GM12874 (cell line): Measurements from ENCODE around the gene GRK1.

Source experiments
- TF ChIP-seq, protein P1 (sequence below): IDR thresholded peaks from 2 replicates; pipeline ENCODE4 v1.5.1; 2011; ENCODE audit warnings: low read depth, mild to moderate bottlenecking, control low read depth, low read length, moderate library complexity; ENCODE audit not compliant: insufficient read depth

Gene GRK1

GRCh38 chr13:113745059-113745458, 78.0 kb downstream of the GRK1 start:
- TF ChIP-seq, protein P1, sequence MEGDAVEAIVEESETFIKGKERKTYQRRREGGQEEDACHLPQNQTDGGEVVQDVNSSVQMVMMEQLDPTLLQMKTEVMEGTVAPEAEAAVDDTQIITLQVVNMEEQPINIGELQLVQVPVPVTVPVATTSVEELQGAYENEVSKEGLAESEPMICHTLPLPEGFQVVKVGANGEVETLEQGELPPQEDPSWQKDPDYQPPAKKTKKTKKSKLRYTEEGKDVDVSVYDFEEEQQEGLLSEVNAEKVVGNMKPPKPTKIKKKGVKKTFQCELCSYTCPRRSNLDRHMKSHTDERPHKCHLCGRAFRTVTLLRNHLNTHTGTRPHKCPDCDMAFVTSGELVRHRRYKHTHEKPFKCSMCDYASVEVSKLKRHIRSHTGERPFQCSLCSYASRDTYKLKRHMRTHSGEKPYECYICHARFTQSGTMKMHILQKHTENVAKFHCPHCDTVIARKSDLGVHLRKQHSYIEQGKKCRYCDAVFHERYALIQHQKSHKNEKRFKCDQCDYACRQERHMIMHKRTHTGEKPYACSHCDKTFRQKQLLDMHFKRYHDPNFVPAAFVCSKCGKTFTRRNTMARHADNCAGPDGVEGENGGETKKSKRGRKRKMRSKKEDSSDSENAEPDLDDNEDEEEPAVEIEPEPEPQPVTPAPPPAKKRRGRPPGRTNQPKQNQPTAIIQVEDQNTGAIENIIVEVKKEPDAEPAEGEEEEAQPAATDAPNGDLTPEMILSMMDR, result no peak

DNA sequence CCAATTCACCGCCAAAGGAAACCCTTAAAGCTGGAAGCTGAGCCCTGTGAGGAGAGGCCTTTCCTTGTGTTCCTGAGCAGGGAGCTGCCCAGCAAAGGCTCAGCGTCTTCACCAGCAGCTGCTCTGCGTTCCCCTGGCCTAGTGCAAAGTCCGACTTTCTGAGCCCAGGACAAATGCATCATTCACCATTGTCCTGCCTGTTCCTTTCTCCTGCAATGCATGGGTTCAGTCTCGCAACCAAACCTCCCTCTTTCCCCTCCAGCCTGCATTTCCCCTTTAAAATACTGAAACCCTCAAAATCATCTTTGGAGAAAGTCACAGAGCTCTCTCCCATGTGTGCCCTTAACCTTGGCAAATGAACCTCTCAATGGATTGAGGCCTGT, 79.1 kb downstream of the GRK1 start:
- TF ChIP-seq, protein P1, result no peak

DNA sequence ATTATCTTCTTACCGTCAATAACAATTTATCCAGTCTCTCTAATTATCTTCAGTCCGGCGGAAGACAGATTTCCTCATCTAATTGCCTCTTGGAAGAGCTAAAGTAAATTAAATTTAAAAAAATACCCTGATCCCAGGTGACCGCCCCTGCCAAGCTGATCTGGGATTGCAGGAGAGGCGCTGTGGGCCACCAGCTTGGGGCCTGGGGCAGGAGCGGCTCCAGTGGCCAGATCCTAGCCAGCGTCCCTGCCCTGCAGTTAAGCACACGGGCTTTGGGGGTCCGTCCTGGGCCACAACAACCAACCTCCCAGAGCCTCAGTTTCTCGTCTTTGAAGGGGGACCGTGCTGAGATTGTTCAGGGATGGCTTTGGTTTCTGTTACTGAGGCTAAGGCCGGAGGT, 79.7 kb downstream of the GRK1 start:
- TF ChIP-seq, protein P1, result no peak

DNA sequence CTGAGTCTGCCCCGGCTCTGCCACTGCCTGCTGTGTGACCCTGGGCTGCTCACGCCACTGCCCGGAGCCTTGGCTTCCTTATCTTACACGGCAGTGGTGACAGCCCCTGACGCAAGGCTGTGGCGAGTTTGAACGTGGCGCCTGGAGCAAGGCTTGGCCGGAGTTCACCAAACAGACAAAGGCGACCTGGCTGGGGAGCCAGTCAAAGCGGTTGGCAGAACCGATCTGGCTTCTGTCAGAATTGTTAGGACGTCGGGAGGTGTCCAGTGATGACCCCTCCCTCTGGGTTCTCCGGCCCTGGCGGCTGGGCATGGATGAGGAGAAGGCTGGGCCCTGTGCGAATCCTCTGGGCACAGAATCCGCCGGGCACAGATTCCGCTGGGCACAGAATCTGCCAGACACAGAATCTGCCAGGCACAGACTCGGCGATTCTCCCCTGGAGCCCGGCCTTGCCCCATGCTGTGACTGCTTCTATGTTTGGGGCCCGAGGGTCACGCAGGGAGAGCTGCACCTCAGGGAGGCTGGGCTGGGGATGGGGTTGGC, 80.3 kb downstream of the GRK1 start:
- TF ChIP-seq, protein P1, result no peak

DNA sequence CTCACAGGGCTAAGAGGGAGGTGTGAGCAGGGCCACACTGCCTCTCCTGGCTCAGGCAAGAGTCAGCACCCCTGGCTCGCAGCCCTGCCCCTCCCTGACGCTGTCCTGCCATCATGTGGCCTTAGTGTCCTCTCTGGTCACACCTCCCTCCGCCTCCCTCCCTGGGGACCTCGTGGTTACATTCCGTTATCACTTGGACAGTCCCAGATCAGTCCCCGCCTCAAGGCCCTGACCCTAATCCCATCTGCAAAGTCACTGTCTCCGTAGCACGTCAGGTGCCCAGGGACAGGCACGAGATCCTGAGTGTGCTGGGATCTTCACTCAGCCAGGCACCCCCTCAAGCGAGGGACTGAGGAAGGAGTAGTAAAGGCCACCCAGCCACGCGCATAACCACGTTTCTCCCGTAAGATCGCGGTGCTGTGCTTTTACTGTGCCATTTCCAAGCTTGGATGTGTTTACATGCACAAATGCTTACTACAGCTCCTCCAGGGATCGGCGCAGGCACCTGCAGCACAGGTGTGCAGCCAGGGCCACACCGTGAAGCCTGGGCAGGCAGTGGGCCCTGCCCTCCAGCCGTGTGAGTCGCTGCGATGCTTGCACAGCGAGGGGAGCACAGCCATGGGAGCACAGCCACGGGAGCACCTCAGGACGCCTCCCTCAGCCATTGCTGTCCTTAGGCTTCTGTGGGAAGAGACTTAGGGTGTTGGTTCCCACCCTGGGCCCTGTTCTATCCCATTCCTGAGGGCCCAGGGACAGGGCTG, 81.3 kb downstream of the GRK1 start:
- TF ChIP-seq, protein P1, result no peak

- TF ChIP-seq, protein P1, result no peak
These were observed 81.9 kb downstream of the GRK1 start for GRCh38 chr13:113748862-113749451.

DNA sequence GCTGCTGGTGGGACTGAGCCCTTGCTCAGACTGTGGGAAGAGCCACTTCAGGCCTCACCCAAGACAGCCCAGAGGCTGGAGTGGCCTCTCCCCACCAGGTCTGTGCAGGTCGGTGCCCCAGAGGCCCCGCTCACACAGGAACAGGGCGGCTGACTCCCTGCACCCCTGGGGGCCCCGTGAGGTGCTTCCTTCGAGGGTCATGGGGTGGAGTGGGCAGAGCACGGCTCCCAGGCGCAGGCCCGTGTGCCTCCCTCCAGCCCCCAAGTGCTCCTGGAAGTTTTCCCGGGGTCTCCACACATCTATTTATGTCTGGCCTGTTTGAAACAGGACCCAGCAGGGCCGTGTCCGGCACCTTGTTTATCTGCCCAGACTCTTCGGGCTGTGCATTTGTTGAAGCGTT, 82.5 kb downstream of the GRK1 start:
- TF ChIP-seq, protein P1, result no peak
